GM10847 (cell line): Measurements from ENCODE around the gene AKT3.

Experiments
- POLR2A ChIP-seq: IDR thresholded peaks from 2 replicates; pipeline ENCODE4 v1.6.1; 2011; ENCODE audit not compliant: insufficient read length; ENCODE audit errors: extremely low read depth

The AKT3 gene

DNA sequence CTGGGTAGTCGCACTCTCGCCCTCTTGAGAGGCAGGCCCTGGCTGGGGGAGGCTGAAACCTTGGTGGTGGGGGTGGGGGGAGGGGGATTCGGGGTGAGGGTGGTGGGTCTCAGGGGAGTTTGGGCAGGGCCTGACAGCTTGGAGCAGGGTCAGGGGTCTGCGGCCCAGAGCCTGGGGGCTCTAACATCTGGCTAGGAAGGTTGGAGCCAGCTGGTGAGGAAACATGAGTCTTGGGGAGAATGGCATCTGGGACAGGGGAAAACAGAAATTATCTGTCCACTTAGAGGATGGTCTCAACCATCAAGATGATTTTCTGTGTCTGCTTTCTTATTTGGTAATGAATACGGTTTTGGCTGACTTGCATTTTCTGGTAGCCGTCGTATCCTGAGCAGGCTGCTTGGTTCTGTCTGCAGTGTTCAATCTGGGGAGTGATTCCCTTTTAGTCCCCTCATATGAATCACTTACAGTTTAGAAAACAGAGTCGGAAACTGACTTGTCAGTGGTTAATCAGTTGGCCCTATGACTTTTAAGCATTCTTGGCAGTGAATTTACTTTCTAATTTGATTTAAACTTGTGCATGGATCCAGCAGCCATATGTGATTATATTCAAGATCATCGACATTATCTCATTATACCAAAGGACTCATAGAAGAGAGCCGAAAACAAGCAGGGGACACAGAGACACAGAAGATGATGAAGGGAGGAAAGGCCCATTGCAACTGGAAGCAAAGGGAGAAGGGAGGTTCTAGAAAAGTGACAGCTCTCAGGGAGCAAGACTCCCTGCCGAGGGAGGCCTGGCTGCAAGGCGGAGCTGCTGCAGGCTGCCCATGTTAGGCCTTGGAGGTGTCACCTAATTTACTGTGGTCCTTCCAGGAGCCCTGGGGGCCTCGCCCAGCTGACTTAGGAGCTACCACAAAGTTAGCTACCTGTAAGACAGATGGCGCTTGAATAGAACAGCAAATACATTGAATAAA, 356.6 kb downstream of the AKT3 start:
- no peak for TF ChIP-seq POLR2A

DNA sequence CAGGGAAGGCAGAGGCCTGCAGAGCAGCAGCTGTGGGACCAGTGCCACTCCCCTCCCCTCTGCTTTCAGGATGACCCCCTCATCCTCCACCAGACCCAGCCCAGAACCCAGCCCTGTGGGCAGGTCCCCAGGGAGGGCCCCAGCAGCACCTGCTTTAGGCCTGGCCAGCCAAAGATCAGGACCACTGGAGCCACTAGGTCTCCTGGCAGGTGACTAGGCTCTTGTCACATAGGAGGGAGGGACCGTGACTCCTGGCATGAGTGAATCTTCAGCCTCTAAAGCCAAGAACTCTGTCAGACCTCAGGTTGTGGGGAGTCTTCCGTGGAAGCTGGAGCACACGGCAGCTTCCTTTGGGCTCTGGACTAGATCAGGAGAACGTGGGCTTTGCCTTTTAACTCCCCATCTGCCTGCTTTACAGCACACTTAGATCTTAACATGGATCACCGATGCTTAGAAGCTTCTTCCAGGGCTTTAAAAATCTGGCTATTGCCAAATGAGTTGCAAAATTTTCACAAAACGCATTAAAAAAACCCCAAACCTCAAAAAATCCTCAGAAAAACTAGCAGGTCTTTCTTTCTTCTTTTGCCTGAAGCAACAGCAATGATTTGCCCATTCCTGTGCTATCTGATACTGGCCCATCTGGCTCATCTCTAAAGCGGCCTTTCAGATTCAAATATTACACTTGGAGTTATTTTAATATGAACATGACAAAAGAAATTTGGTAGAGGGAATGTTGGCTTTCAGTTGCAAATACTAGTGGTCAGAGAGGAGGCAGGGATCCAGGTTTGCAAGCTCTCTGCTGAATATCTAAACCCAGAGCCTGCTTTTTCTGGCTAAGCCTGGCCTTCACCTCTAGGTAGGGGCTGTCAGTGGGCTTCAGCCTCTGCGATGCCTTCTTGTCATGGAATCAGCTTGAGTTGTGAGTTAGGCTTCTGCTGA, 359.0 kb downstream of the AKT3 start:
- no peak for TF ChIP-seq POLR2A

DNA sequence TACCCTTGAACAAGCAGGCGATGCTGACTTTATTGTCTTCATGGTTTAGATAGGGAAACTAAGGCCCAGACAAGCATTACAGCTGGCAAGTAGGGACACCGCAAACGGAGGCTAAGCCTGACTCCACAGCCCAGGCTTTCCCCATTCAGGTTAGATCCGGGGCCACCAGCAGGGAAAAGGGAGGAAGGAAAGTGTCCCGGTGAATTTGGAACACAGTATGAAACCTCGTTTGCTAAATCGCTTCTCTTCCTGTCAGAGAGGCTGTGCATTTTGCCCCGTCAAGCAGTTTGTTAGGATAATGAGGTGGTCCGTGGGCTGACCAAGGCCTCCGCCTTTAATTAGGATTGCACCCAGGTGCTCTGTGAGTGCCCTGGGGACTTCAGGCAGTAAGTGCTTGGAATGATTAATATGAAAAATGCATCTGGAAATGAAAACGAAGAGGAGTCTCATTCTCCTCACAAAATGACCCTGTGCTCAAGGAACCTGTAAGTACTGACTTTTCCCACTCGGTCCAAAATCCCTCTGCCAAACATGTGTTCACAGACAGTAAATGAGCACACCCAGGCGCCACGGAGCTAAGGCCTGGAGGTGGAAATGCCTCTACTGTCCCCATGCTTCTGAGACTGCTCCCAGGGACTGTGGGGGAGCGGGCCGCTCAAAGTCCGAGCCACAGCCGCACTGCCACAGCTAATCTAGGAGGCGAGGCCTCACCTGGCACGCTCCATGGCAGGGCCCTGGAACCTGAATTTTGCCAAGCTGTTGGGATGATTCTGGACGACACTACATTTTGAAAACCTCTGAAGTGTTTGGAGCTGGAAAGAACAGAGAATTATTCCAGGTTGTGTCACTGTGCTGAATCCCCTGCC, 360.1 kb downstream of the AKT3 start:
- TF ChIP-seq POLR2A, result no peak

DNA sequence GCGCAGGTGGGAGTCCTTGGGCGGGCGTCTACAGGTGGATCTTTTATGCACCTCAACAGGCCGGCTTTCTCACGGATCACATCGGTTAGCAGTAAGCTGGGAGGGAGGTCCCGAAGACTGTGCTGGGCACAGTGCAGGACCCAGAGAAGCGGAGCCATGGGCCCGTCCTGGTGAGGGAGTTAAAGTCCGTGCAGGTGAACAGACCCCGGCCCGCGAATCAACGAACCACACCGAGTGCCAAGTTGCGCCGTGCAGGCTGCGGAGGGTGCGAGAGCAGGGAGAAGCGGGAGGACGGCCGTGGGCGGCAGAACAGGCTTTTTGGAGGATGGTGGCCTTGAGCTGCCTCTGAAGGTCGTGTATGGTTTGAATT, 360.9 kb downstream of the AKT3 start:
- TF ChIP-seq POLR2A, result no peak

DNA sequence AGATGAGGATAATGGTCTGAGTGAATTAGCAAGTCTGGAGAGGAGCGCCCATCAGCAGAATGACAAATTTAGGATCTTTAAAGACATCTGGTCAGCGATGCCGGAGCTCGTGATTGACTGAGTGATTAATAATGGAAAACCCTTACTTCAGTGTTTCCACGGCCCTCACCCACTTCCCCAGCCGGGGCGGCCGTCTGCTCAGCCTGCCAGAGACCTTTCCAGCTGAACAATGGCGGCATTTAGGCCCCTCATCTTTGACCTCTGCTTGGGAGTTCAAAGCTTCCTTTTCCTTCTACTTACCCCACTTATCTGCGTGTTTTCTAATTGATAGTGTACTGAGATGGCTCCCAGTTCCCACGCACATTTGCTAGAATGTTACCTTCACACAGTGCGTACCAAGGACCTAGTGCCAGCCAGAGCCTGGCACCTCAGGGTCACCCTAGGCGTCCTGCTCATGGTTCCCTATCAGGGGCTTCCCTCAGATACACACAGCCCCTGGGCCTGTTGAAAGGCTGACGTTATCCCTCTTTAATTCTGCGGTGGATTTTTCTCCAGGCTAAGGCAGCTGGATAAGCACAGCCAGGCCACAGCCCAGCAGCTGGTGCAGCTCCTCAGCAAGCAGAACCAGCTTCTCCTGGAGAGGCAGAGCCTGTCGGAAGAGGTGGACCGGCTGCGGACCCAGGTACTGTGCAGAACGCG, 361.4 kb downstream of the AKT3 start:
- TF ChIP-seq POLR2A, result no peak

DNA sequence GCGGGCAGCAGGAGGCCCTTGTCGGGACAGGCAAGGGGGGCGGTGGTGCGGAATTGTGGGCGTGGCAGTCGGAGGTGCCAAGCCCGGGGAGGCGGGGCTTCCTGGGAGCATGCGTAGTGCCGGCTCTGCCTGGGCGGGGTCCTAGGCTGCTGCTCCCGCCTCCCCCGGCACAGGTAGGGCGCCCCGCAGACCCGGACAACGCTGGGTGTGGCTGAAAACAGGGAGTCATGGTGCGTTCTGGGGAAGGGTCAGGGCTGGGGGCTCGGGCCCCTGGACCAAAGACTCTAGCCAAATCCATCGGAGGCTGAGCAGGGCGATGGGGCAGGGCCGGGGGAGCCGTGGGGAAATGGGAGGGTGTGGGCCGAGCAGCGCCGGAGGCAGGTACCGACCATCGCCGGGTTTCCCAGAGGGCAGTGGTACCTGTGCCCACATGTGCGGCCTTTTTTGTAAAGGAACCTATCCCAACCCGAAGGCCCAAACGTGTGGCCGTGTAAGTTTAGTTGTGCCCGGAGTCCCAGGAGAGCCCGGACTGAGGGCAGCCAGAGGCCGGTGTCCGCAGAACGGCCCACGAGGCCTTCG, 362.3 kb downstream of the AKT3 start:
- TF ChIP-seq POLR2A, result no peak

DNA sequence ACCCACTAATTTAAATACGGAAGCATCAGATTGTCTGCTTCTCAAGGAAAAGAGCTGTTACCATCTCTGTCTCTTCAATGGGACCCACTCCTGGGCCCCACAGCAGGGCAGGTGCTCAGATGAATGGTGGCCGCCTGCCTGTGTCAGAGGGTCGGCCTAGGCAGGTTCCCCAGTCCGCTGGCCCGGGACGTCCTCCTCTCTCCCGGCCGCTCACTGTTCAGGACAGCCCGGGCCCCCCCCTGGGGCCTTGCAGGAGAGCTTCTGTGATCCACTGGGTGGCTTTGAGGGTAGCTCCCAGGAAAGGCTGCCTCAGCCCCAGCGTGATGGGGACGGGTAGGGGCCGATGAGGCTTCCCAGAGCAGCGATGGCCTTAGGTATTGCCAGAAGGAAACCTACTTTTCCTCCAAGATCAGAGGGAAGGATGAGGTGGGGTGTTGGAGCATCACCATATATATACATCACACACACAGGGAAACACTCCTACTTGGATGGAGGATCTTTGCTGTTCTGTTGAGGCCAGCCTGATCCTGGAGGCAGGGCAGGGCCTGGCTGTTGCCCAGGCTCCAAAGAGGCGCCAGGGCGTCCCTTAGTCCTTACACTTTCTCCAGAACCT, 362.9 kb downstream of the AKT3 start:
- no peak for TF ChIP-seq POLR2A

DNA sequence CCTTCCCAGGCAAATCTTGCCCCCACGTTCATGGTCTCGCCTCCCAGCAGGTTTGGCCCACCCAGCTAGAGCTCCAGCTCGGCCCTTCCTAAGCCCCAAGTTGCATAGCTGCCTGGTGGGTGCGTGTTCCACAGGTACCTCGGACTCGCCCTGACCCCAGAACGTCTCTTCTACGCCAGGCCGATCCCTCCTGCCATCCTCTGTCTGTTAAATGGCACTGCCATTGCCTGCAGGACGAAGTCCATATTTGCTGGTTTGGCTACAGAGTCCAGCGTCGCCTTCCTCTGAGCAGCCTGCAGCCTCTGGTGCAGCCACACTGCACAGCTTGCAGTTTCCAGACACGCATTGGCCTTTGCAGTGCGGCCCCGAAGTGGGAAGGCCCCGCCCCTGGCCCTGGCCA, 366.1 kb downstream of the AKT3 start:
- no peak for TF ChIP-seq POLR2A

DNA sequence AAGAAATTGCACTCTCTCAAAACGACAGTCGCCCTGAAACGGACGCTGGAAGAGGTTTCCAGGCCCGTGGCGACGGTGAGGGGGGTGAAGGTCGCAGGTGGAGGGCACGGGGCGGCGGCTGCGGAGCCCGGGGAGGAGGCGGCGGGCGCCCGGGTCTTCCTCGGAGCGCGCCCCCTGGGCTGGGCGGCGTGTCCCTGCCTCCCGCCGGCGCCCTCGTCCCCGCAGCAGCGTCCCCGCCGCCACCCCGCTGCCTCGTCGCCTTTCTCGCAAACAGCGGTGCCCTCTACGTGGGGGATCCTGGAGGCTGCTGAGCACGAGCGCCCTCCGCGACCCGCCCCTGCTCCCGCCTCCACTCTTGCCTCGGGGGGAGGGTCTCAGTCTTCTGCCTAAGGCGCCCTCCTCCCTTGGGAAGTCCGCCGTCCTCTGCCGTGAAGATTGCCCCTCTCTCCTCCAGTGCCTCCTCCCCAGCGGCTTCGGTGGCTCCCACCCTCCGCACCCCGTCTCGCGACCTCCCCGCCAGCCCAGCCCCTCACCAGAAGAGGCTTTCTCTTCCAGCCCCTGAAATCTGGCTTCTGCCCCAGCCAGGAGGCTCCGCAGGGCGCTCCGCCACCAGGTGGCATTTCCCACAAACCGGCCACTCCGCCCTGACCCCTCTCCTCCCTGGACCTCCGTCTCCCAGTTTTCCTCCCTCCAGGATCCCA, 366.8 kb downstream of the AKT3 start:
- no peak for TF ChIP-seq POLR2A

DNA sequence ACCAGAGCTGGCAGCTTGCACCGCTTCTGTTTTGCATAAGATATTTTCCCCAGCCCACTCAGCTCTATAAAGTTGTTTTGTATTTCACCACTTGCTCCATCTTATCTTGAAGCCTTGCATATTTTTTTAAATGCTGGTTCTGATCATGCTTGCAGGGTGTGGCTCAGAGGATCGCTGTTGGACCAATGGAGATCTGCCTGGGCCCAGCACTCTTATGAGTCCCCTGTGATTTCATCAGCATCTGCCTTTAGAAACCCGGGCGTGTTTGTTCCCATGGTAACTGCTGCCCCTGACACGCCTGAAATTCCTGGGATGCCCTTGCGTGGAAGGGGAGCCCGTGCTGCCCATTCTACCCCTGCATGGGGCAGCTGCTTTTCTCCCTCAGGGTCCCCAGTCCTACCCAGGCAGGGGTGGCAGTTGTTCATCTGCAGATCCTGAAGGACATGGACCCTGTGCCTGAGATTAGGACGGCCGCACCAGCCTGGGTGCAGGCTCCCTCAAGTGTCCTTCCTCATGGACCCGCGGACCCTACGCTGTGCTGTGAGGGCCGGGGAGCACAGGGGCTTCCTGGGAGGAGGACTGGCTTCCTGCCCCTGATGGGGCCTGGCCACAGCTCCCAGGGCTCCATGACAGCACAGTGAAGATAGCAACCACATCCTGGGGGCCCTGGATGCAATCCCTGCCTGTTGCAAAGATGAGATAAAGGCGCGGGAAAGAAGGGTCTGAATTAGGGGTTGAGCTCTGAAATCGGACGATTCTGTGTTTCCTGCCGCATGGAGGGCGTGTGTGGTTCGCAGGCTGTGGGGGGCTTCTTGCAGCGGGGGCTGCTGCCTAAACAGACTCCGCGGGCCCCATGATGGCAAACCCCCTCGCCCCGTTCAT, 367.7 kb downstream of the AKT3 start:
- TF ChIP-seq POLR2A, result no peak

DNA sequence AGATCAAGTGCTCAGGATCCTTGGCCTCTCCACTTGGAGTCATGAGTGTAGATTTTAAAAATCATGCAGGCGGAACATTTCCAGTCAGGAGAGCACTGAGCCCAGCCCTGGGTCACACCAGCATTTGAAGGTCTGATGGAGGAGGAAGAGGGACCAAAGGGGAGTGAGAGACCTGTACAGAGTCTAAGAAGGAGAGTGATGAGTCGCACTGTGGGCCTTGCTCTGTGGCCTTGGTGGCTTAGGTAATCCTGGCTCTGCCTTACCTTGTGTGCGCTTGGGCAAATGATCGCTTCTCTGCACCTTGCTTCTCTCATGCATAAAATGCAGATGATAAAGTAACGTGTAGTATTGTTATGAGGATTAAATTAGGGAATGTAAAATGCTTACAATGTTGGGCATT, 368.9 kb downstream of the AKT3 start:
- TF ChIP-seq POLR2A, result no peak

DNA sequence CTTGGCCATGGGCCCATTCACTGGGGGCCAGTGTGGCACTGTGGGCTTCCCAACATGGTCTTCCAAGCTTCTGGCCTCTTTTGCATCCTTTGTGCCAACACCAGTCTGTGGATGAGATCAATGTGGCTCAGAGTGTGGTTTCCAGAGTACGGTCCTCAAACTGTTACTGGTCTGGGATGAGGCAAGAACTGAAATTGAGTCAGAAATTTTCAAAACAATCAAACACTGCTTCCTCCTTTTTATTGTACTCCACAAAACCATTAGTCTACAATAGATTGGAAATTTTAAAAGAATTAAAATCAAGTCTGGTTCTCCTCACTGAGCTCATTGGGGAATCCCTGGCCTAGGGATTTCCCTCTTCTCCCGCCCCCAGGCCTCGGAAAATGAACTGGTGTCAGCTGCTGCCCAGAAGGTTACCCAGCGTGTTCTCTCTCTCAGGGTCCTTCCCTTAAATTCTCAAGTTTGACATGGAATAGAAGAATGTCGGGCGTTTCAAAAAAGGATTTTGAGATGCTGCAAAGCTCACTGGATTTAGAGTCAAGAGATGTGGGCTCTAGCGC, 372.2 kb downstream of the AKT3 start:
- no peak for TF ChIP-seq POLR2A
